Measurements from ENCODE around the gene PGBD5. TPM values are rescaled to one million over a fixed set of nuclear protein-coding genes. Genes with fewer than 3 reads are reported as not detected.

PGBD5 gene
- total and polyA plus RNA-seq, 9 of the 15 experiments (the other 6 are each of a cell fraction or from before 2014, with no cell fraction given): under 0.01 to 0.40 (median 0.10) TPM; not detected in 3

- CTCF ChIA-PET (ENCODE audit: low intra/inter-chr PET ratio): no interaction called here
- POLR2A ChIA-PET: no interaction called here
These were observed 73.6 kb downstream of the PGBD5 start for GRCh38 chr1:230352537-230352936.

More at GRCh38 chr1:230352537-230352936, 73.6 kb downstream of the PGBD5 start:
- Histone ChIP-seq H2AFZ (ENCODE audit: low read depth, low read length) (no peak overlapping the region), H3K9ac (ENCODE audit: insufficient read depth in 1 of 2, low read depth in 2 of 2, low read length in 2 of 2) (no peak overlapping the region), H3K9me3 (replicated peaks; ENCODE audit: control insufficient read depth, insufficient read depth, low read depth, low read length) (no peaks in the 10 kb centered on the region), H3K4me2 (ENCODE audit: insufficient read depth, low read length) (no peak overlapping the region), H3K36me3 (ENCODE audit: control insufficient read depth, insufficient read depth, low read length) (no peaks in the 10 kb centered on the region), H3K9me1 (ENCODE audit: control insufficient read depth, insufficient read depth, low read length) (no peaks in the 10 kb centered on the region), H4K20me1 (replicated peaks; ENCODE audit: control insufficient read depth, insufficient read depth, low read length) (peaks cover 9% of the 10 kb centered on the region; the same call in 1 of the 2 replicates), H3K27ac (ENCODE audit: extremely low read depth, low read depth, low read length) (no peak overlapping the region), H3K4me3 (no peak overlapping the region), H3K79me2 (ENCODE audit: control insufficient read depth, insufficient read depth, low read length) (no peaks in the 10 kb centered on the region), H3K4me1 (replicated peaks in 1 of 2; ENCODE audit: control insufficient read depth in 2 of 2, insufficient read depth in 2 of 2, low read length in 2 of 2) (peaks cover 0 to 4% of the 10 kb centered on the region in 2 experiments; a peak in 1 of 5 replicates), H3K27me3 (ENCODE audit: control insufficient read depth in 2 of 2, insufficient read depth in 2 of 2, low read length in 2 of 2) (peaks cover 58 to 87% of the 10 kb centered on the region in 2 experiments)
- no peak for DNase-seq (ENCODE audit: extremely low read depth in 1 of 4, low spot score in 3 of 4)
- TF ChIP-seq ESRRB (CRISPR knock-in tag; IDR thresholded peaks at IDR 0.05; ENCODE audit: borderline replicate concordance): no peak
- no peak for TF ChIP-seq CCAR2 (IDR thresholded peaks at IDR 0.05; ENCODE audit: low read depth, low read length)
- TF ChIP-seq PPARD (CRISPR knock-in tag; IDR thresholded peaks at IDR 0.05): no peak
- no peak for TF ChIP-seq ZNF347 (CRISPR knock-in tag; IDR thresholded peaks at IDR 0.05; ENCODE audit: low read depth)
- TF ChIP-seq, protein P1, sequence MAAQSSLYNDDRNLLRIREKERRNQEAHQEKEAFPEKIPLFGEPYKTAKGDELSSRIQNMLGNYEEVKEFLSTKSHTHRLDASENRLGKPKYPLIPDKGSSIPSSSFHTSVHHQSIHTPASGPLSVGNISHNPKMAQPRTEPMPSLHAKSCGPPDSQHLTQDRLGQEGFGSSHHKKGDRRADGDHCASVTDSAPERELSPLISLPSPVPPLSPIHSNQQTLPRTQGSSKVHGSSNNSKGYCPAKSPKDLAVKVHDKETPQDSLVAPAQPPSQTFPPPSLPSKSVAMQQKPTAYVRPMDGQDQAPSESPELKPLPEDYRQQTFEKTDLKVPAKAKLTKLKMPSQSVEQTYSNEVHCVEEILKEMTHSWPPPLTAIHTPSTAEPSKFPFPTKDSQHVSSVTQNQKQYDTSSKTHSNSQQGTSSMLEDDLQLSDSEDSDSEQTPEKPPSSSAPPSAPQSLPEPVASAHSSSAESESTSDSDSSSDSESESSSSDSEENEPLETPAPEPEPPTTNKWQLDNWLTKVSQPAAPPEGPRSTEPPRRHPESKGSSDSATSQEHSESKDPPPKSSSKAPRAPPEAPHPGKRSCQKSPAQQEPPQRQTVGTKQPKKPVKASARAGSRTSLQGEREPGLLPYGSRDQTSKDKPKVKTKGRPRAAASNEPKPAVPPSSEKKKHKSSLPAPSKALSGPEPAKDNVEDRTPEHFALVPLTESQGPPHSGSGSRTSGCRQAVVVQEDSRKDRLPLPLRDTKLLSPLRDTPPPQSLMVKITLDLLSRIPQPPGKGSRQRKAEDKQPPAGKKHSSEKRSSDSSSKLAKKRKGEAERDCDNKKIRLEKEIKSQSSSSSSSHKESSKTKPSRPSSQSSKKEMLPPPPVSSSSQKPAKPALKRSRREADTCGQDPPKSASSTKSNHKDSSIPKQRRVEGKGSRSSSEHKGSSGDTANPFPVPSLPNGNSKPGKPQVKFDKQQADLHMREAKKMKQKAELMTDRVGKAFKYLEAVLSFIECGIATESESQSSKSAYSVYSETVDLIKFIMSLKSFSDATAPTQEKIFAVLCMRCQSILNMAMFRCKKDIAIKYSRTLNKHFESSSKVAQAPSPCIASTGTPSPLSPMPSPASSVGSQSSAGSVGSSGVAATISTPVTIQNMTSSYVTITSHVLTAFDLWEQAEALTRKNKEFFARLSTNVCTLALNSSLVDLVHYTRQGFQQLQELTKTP (IDR thresholded peaks at IDR 0.05; ENCODE audit: low read depth in 1 of 2, partially characterized antibody in 2 of 2): no peak
- TF ChIP-seq ZBTB17 (CRISPR knock-in tag; IDR thresholded peaks at IDR 0.05): no peak
- TF ChIP-seq PTTG1 (tag; IDR thresholded peaks at IDR 0.05; ENCODE audit: low read depth): no peak
- no peak for TF ChIP-seq TSC22D4 (tag; IDR thresholded peaks at IDR 0.05)
- TF ChIP-seq, protein P2, sequence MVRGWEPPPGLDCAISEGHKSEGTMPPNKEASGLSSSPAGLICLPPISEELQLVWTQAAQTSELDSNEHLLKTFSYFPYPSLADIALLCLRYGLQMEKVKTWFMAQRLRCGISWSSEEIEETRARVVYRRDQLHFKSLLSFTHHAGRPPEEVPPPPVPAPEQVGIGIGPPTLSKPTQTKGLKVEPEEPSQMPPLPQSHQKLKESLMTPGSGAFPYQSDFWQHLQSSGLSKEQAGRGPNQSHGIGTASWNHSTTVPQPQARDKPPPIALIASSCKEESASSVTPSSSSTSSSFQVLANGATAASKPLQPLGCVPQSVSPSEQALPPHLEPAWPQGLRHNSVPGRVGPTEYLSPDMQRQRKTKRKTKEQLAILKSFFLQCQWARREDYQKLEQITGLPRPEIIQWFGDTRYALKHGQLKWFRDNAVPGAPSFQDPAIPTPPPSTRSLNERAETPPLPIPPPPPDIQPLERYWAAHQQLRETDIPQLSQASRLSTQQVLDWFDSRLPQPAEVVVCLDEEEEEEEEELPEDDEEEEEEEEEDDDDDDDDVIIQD (CRISPR knock-in tag; IDR thresholded peaks at IDR 0.05): no peak
- TF ChIP-seq FOSL1 (tag; conservative IDR thresholded peaks at IDR 0.05): no peak
- no peak for TF ChIP-seq CHD2 (IDR thresholded peaks at IDR 0.05; ENCODE audit: low read depth, low read length)
- TF ChIP-seq, protein P3, sequence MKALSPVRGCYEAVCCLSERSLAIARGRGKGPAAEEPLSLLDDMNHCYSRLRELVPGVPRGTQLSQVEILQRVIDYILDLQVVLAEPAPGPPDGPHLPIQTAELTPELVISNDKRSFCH (CRISPR knock-in tag; IDR thresholded peaks at IDR 0.05): no peak
- TF ChIP-seq, protein P3 (tag; IDR thresholded peaks at IDR 0.05): no peak
- no peak for TF ChIP-seq ARID1B (IDR thresholded peaks at IDR 0.05)
- TF ChIP-seq STAT5A (IDR thresholded peaks at IDR 0.05; ENCODE audit: borderline replicate concordance, low read length): no peak
- intact Hi-C loops (cut with micrococcal nuclease) (no loop called here), in situ Hi-C loops (cut with MboI) (no loop called here)
- BruUV-seq (replicated peaks): no TSS peak
- ATAC-seq: no peak
- FAIRE-seq: no peak
- WGBS (ENCODE audit: insufficient coverage, low coverage, missing lambda C conversion rate): under 1% methylated on average over 6 of the region's 6 CpGs

Measured in K562 (cell line).